Measurements from ENCODE around the gene ST8SIA6. TPM values are rescaled to one million over a fixed set of nuclear protein-coding genes. Genes with fewer than 3 reads are reported as not detected.

Gene ST8SIA6
- total RNA-seq, 1 donor from 2014 or later: 1.7 TPM

DNA sequence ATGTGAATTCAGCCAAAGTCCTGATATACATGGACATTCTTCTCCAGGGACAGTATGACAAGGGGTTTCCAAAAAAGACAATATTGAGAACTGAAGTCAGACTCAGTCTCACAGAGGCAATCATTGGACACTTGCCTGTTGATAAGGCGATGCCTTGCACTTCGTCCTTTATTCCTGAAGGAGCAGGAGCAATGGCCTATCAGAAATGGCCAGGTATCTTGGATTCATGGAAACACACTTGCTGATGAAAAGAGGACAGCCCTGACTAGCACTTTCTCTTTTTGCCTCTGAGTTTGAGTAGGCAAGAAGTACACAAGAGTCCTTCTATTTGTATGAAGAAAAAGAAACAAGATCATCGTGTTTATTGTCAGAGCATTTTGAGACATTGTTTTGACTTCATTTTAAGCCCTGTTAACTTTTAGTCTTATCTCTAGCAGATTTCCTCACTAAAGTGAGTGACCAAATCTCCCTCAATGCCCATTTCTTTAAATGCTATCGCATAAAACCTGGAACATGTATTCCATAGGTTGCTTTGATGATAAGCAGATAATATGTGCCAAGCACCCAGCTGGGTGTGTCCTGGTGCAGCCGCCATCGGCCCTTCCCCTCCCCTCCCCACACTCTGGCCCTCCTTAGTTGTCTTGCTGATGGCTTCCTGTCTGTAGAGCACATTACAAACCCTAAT lies 26.6 kb downstream of the ST8SIA6 start:
- Mint-ChIP-seq H3K9me3 (ENCODE audit: unreplicated experiment) (no peaks in the 10 kb centered on the region), H3K4me1 (ENCODE audit: unreplicated experiment) (peaks cover 18% of the 10 kb centered on the region), H3K4me3 (ENCODE audit: unreplicated experiment) (no peak overlapping the region), H3K27ac (ENCODE audit: unreplicated experiment) (no peak overlapping the region), H3K27me3 (ENCODE audit: unreplicated experiment) (peaks cover 6% of the 10 kb centered on the region), H3K36me3 (ENCODE audit: low read depth, unreplicated experiment) (no peaks in the 10 kb centered on the region)
- TF ChIP-seq, protein P1, sequence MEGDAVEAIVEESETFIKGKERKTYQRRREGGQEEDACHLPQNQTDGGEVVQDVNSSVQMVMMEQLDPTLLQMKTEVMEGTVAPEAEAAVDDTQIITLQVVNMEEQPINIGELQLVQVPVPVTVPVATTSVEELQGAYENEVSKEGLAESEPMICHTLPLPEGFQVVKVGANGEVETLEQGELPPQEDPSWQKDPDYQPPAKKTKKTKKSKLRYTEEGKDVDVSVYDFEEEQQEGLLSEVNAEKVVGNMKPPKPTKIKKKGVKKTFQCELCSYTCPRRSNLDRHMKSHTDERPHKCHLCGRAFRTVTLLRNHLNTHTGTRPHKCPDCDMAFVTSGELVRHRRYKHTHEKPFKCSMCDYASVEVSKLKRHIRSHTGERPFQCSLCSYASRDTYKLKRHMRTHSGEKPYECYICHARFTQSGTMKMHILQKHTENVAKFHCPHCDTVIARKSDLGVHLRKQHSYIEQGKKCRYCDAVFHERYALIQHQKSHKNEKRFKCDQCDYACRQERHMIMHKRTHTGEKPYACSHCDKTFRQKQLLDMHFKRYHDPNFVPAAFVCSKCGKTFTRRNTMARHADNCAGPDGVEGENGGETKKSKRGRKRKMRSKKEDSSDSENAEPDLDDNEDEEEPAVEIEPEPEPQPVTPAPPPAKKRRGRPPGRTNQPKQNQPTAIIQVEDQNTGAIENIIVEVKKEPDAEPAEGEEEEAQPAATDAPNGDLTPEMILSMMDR (IDR thresholded peaks at IDR 0.05; ENCODE audit: unreplicated experiment): no peak
- DNase-seq (ENCODE audit: low spot score): no peak

DNA sequence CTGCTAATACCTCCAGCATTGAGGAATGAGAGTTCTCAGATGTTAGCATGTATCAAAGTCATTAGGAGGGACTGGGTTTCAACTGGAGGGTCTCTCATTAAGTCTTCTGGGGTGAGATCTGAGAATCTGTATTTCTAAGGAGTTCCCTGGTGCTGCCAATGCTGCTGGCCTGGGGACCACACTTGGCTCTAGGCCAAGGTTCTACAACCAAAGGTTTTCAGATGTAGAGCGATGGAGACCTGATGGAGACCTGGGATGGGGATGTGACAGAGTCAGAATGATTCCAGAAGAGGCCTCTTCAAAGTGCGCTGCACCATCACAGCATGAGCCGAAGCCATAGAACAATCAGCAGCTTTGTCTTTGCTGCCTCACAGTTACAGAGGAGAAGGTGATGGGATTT lies 27.2 kb downstream of the ST8SIA6 start:
- H3K4me3 Mint-ChIP-seq (ENCODE audit: unreplicated experiment): no peak overlapping the region
- TF ChIP-seq, protein P1 (IDR thresholded peaks at IDR 0.05; ENCODE audit: unreplicated experiment): no peak
- H3K27ac Mint-ChIP-seq (ENCODE audit: unreplicated experiment): no peak overlapping the region
- no peak for DNase-seq (ENCODE audit: low spot score)
- no peaks in the 10 kb centered on the region for H3K9me3 Mint-ChIP-seq (ENCODE audit: unreplicated experiment)
- H3K27me3 Mint-ChIP-seq (ENCODE audit: unreplicated experiment): peaks cover 6% of the 10 kb centered on the region
- H3K4me1 Mint-ChIP-seq (ENCODE audit: unreplicated experiment): peaks cover 18% of the 10 kb centered on the region
- no peaks in the 10 kb centered on the region for H3K36me3 Mint-ChIP-seq (ENCODE audit: low read depth, unreplicated experiment)

DNA sequence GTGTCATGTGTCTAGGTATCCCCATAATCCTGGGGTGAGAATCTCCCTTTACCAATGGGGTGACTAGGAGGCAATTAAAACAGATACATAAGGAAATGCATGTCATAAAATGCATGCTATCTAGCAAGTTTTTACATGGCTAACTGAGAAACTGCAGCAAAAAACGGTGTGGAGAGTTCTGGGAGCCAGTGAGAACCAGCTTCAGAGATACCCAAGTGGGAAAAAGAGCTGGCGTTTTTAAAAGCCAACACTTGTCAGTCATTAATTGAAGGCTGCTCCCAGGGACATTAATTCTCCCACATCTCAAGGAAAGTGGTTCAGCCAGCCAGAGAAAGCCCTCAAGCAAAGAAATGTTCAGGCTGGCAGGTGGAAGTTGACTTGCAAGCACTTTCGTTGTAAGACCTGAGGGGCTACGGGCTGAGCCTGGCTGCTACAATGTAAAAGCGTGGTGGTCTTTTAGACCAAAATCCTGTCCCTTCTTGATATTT lies 28.1 kb downstream of the ST8SIA6 start:
- Mint-ChIP-seq H3K4me3 (ENCODE audit: unreplicated experiment) (no peak overlapping the region), H3K36me3 (ENCODE audit: low read depth, unreplicated experiment) (no peaks in the 10 kb centered on the region), H3K9me3 (ENCODE audit: unreplicated experiment) (no peaks in the 10 kb centered on the region), H3K4me1 (ENCODE audit: unreplicated experiment) (peaks cover 14% of the 10 kb centered on the region), H3K27me3 (ENCODE audit: unreplicated experiment) (peaks cover 6% of the 10 kb centered on the region), H3K27ac (ENCODE audit: unreplicated experiment) (no peak overlapping the region)
- TF ChIP-seq, protein P1 (IDR thresholded peaks at IDR 0.05; ENCODE audit: unreplicated experiment): no peak
- DNase-seq (ENCODE audit: low spot score): no peak

DNA sequence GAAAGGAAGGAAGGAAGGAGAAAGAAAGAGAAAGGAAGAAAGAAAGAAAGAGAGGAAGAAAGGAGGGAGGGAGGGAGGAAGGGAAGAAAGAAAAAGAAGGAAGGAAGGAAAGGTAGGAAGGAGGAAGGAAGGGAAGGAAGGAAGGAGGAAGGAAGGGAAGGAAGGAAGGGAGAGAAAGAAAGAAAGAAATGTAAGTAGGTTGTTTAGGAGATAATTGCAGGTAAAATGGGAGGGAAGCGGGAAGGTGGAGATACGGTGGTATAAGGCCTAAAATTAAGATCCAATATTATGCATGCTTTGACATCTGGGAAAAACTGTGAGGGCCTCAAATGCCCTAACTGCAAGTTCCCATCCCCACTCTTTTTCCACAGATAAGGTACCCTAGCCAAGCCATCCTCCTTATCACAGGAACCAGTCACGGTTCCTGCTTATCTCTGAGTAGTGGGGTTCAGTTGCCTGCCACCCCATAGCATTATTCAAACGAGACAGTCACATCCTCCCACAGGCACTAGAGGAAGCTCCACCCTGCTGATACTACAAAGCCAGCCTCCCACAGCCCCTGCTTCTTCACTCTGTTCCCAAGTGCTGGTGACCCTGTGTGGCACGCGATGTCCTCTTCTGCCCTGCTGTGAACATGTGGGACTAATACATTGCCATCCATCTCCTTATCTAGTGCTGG lies 28.7 kb downstream of the ST8SIA6 start:
- TF ChIP-seq, protein P1 (IDR thresholded peaks at IDR 0.05; ENCODE audit: unreplicated experiment): no peak
- DNase-seq (ENCODE audit: low spot score): no peak

DNA sequence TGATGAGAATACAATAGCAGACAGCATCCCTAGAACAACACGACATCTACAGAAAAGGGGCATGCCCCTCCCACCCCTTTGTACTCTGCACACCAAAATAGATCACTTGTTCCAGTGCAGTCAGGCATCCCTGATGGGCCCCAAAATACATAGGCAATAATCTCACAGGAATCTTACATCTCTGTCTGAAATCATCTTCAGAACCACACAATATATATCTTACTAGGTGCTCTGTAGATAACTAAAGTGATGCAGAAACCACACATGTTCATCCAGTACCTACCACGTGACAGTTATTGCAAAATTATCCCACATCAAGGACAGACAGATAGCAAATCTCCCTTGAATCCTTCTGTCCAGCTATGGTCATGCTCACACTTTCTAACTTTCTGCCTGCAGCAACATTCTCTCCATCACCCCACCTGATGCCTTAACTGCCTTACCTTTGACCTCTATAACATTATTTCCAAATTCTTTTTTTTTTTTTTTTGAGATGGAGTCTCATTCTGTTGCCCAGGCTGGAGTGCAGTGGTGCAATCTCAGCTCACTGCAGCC lies 30.7 kb downstream of the ST8SIA6 start:
- no peak overlapping the region for H3K4me3 Mint-ChIP-seq (ENCODE audit: unreplicated experiment)
- TF ChIP-seq, protein P1 (IDR thresholded peaks at IDR 0.05; ENCODE audit: unreplicated experiment): no peak
- DNase-seq (ENCODE audit: low spot score): no peak
- no peaks in the 10 kb centered on the region for H3K9me3 Mint-ChIP-seq (ENCODE audit: unreplicated experiment)
- no peaks in the 10 kb centered on the region for H3K36me3 Mint-ChIP-seq (ENCODE audit: low read depth, unreplicated experiment)
- peaks cover 7% of the 10 kb centered on the region for H3K27me3 Mint-ChIP-seq (ENCODE audit: unreplicated experiment)
- peaks cover 20% of the 10 kb centered on the region for H3K4me1 Mint-ChIP-seq (ENCODE audit: unreplicated experiment)
- no peak overlapping the region for H3K27ac Mint-ChIP-seq (ENCODE audit: unreplicated experiment)

More for the DNA sequence above, 28.7 kb downstream of the ST8SIA6 start:
- H3K9me3 Mint-ChIP-seq (ENCODE audit: unreplicated experiment): no peaks in the 10 kb centered on the region
- peaks cover 6% of the 10 kb centered on the region for H3K27me3 Mint-ChIP-seq (ENCODE audit: unreplicated experiment)
- H3K27ac Mint-ChIP-seq (ENCODE audit: unreplicated experiment): peak overlapping the region; percentile 22
- H3K4me3 Mint-ChIP-seq (ENCODE audit: unreplicated experiment): no peak overlapping the region
- no peaks in the 10 kb centered on the region for H3K36me3 Mint-ChIP-seq (ENCODE audit: low read depth, unreplicated experiment)
- H3K4me1 Mint-ChIP-seq (ENCODE audit: unreplicated experiment): peaks cover 14% of the 10 kb centered on the region

Measured in endothelial cell (in vitro differentiated cells).